Measurements from ENCODE around the gene NFE2L2.
"Not testable (repeated sequence)": the region's sequence is repeated elsewhere in the genome, so short reads cannot be mapped to it uniquely, and the experiment has no call there.

NFE2L2 gene

GRCh38 chr2:177279847-177280246 is 15.3 kb upstream of the NFE2L2 start:
- no peak for DNase-seq

GRCh38 chr2:177275743-177276055 is 11.2 kb upstream of the NFE2L2 start:
- no peak for DNase-seq

GRCh38 chr2:177275040-177275742 is 10.7 kb upstream of the NFE2L2 start:
- DNase-seq, result no peak

DNA sequence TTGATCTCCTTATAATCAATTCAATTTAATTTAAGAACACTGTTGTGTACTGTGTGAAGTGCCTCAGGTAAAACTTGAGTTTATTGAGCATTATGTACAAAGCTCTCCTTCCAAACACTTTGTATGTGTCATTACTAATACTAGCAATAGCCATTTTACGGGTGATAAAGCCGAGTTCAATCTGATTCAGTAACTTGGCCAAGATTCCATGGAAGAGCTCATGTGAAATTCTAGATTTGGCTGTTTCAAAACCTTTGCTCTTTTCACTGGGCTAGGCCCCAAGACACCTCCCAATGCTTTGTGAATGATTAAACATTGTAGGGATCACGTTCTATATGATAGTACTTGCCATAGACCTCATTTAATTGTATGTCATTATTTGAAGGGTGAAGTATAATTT is 8.9 kb upstream of the NFE2L2 start:
- DNase-seq, result no peak

- DNase-seq, result no peak
Observed at GRCh38 chr2:177272765-177273164, 8.2 kb upstream of the NFE2L2 start.

DNA sequence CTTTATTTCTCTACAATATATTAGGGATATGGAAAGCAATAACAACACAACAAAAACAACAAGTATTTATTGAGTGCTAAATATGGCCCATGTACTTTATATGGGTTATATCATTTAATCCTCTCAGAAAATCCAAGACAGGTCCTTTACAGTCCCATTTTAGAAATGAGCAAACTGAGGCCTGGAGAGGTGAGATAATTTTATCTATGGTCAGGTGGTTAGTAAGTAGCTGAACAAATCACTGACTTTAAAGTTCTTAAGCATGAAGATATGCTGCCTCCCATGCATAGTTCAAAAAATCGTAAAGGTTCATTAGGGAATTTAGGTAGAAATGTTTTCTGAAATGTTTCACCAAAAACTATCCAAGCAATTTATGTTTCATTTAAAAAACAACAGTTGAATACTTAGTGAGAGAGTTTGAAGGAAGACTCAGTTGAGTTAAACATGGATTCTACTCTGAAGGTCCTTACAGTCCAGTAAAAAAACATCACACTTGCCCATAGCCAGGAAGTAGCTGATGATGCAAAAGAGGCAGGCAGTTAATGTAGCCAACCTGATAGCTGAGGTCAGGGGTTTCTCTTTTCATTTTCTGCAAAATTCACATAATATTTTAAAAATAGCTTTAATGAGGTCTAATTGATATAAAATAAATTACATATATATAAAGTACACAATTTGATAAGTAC is 7.6 kb upstream of the NFE2L2 start:
- no peak for DNase-seq

- no peak for DNase-seq
Observed at GRCh38 chr2:177270531-177270930, 6.0 kb upstream of the NFE2L2 start.

DNA sequence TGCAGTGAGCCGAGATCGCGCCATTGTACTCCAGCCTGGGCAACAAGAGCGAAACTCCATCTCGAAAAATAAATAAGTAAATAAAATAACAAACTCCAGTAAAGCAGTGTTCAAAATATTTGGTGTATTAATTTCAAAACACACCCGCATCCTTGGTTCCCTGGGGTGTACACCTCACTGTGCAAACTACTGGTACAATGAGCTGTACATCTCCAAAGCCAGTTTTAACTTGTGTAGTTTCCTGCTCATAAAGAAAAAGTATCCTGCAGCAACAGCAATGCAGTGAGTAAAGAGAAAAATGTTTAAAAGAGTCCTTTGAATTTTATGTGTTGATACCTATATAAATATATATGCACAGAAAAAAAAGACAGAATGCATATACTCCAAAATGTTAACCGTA is 4.4 kb upstream of the NFE2L2 start:
- DNase-seq, result no peak

DNA sequence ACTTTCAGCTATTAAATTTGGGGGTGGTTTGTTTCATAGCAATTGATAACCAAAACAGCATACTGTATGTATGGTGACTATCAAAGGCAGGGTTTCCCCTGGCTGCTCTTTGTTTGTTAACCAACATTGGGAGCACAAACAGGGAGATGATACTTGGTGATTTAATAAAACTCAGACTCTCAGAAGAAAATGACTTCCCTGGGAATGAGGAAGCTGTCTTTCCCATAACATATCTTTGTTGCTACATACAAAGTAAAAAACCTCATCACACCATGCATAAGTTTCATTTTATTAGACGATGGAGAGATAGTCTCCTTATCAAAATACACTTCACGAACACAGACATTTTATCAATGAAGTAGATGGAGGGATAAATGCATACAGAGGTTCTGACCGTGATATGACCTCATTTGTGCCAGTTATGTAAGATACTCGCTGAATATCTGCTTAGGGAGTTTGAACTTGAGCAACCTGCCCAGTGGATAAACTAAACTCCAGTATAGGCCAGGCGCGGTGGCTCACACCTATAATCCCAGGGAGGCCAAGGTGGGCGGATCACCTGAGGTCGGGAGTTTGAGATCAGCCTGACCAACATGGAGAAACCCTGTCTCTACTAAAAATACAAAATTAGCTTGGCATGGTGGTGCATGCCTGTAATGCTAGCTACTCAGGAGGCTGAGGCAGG is 3.8 kb upstream of the NFE2L2 start:
- DNase-seq, result no peak

- not testable (repeated sequence) for DNase-seq
Observed at GRCh38 chr2:177266955-177267354, 2.4 kb upstream of the NFE2L2 start.

GRCh38 chr2:177265824-177266817 is 1.6 kb upstream of the NFE2L2 start:
- no peak for DNase-seq

DNA sequence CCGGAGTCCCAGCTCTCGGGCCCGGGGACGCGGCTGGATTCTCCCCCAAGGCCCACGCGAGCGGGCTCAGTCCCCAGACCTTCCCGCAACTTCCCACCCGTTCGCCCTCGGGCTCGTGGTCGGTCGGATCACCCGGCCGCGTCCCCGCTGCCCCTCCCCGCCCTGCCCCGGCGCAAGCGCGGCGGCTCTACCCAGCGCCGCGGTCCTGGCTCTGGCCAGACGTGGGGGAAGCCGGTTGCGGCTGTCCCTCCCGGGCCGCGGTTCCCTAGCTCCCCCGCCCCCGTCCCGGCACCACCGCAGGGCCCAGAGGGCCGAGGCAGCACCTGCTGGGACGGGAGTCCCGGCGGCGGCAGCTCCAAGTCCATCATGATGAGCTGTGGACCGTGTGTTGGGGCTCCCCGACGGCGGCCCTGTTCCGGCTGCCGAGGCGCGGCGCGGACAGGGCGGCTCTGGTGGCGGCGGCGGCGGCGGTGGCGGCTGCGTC is 276 bp downstream of the NFE2L2 start:
- DNase-seq, result peak in 1 of 4 experiments; percentile 47

DNA sequence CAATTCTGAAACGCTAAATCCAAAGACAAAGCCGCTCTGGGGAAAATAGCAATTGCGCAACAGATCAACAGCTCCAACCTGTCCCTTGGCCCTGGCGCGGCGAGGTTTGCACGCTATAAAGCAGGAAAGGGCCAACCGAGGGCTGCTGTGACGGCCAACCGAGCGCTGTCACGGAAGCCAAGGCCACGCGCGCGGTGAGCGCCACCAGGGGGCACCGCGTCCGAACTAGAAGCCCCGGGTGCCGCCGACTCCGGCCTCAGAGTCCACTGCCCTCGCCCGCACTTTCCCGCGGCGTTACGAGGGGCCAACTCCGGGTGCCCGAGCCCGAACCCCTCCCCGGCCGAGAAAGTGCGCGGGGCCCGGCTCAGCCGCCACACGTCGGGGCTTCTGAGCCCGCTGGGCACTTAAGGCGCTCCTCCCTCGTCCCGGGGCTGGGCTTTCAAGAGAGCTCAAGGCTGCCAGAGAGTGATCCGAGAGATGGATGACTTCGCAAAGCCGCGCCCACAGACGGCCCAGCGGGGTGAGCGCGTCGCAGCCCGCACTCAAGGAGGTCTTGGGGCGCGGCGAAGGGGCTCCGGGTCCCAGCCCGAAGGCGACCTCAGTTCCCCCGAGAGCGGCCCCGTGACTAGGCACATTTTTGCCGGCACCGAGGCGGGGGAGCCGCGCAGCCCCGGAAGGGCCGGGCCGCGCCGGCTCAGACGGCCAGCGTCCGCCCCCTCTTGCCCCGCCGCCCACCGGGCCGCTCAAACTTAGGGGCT is 897 bp downstream of the NFE2L2 start:
- peak; percentile 87 to 94 (median 90) for DNase-seq

DNA sequence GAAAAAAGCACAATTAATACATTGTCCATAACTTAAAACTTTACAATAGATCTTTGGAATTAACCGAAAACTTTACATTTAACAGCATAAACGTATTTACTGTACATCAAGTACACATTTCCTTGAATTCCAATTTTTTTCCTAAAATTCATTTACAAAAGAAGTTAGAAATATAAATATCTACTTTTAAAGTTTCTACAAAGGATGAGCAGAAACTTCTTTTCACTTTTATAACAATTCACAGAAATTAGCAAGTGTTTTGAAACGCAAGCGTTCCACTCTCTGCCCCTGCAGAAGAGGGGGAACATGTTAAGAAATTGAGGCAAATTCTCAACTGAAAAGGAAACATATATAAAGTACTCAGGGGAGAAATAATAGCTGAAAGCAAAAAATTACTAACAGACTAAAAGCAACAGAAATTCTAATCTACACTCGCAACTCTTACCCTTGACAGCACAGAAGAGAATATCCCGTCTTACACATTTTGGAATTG is 1.5 kb downstream of the NFE2L2 start:
- no peak for DNase-seq

GRCh38 chr2:177262092-177262491 is 2.4 kb downstream of the NFE2L2 start:
- no peak for DNase-seq

DNA sequence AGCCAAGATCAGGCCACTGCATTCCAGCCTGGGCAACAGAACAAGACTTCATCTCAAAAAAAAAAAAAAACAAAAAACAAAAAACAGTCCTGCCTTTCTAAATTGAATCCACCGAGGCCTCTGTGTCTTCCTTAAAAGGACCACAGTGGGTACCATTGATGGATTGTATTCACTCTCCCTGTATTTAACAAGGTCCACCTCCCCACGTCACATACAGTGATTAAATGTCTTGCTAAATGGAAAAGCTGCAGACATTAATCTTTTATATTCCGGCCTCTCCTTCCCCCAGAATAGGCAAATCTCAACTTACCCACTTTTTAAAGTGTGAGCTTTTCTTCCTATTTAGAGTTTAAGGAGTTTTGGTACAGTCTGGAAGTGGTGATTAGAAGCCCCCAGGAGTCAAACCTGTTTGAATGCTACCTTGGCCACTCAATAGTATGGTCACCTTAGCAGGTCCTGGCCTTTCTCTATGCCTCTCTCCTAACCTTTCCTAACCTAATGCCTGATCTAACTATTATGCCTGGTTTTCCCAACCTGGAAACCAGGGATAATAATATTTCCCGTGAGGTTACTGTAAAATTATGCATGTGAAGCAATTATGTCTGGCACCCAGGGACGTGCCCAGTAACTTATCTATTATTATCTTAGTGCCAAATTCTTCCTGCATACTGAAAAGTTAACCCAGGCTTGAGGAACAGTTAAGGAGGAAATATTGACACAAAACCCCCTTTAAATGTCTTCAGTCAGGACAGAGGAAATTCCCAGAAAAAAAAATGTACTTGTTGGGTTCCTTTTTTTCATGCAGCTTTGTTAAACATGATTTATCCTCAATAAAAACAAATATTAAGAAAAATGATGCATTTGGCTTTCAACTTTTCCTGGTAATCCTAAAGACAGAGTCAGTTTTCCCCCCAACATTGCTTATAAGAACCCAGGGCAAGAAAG is 3.1 kb downstream of the NFE2L2 start:
- DNase-seq, result no peak

DNA sequence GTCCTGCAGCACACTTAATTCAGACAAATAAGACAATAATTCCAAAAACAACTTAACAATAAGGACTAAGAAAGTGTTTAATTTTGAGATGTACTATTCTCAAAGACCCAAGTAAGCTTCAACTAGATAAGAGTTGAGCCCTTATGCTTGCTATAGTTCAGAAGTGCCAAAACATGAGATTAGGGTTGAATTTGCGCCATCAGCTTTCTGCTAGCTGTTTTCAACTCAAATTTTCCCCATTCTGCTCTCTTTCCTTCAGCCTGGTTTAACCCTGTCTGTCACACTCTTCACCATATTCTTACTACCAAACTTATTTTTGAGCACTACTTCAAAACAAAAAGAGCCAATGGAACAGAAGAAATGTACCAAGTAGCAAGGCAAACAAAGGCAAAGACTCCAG is 4.1 kb downstream of the NFE2L2 start:
- no peak for DNase-seq

DNA sequence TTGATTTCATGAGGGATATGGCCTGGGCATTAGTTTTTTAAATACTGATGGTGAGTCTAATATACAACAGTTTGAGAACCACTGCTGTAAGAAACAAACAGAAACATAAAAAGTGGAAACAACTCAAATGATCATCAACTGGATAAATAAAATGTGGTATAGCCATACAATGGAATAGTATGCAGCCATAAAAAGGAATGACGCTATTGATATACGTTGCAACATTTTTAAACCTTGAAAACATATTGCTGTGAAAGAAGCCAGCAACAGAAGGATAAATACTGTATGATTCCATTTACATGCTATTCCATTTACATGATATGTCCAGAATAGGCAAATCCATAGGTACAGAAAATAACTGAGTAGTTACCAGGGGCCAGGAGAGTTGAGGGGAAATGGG is 6.5 kb downstream of the NFE2L2 start:
- no peak for DNase-seq

DNA sequence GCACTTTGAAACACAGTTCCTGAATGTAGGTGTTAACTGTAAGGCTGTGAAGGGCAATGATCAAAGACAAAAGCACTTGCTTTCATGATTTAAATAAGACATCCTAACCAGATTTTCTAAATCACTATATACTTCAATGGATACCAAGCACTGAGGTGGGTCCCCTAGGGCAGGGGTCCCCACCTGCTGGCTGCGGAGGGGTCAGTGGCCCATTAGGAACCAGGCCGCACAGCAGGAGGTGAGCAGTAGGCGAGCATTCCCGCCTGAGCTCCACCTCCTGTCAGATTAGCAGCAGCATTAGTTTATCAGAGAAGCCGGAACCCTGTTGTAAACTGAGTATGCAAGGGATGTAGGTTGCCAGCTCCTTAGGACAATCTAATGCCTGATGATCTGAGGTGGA is 7.1 kb downstream of the NFE2L2 start:
- no peak for DNase-seq

GRCh38 chr2:177256695-177257094 is 7.8 kb downstream of the NFE2L2 start:
- no peak for DNase-seq

DNA sequence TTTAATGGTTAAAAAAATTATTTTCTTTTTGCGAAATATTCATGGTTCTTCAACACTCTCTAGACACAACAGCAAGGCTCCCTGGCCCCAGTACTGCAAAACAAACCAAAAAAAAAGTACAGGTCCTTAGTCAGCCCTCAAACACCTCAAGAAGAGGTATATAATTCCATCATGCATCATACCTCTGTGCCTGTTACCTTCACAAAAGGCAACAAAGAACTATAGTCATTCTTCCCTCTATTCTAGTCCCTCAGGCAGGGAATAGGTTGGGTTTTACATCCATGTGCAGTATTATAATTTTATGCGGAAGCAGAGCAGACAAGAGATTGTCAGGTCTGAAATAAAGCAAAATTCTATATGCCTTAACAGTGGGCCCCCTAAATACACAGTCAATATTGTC is 8.5 kb downstream of the NFE2L2 start:
- no peak for DNase-seq

All from activated CD4-positive, CD25-positive, alpha-beta regulatory T cell (primary cell).